GM12873 (cell line): Measurements from ENCODE around the gene PLA2G12A.

Experiments used
- CTCF ChIP-seq: IDR thresholded peaks from 2 replicates; pipeline ENCODE4 v1.5.1; 2012; ENCODE audit warnings: low read depth, mild to moderate bottlenecking, moderate library complexity, low read length, control low read depth; ENCODE audit not compliant: insufficient read depth; ENCODE audit errors: missing control alignments

The PLA2G12A gene

GRCh38 chr4:109738104-109738872 lies 8.4 kb upstream of the PLA2G12A start:
- TF ChIP-seq CTCF, result no peak

GRCh38 chr4:109735566-109736365 lies 5.9 kb upstream of the PLA2G12A start:
- TF ChIP-seq CTCF, result no peak

- no peak for TF ChIP-seq CTCF
These were observed 3.9 kb upstream of the PLA2G12A start for GRCh38 chr4:109733728-109734127.

GRCh38 chr4:109730619-109731545 lies 1.0 kb upstream of the PLA2G12A start:
- TF ChIP-seq CTCF, result no peak

- no peak for TF ChIP-seq CTCF
These were observed 653 bp downstream of the PLA2G12A start for GRCh38 chr4:109729117-109729717.

GRCh38 chr4:109728385-109728784 lies 1.5 kb downstream of the PLA2G12A start:
- no peak for TF ChIP-seq CTCF
